GM19395 (cell line): ENCODE results near the gene COPS7A.
"Not testable (repeated sequence)": the region's sequence is repeated elsewhere in the genome, so short reads cannot be mapped to it uniquely, and the experiment has no call there.

Experiments
- ATAC-seq: cut with Tn5 transposase; IDR thresholded peaks from one replicate; pipeline ENCODE4 v1.9.1; 2021; ENCODE audit warnings: mild to moderate bottlenecking, moderate library complexity; ENCODE audit not compliant: unreplicated experiment

The COPS7A gene

DNA sequence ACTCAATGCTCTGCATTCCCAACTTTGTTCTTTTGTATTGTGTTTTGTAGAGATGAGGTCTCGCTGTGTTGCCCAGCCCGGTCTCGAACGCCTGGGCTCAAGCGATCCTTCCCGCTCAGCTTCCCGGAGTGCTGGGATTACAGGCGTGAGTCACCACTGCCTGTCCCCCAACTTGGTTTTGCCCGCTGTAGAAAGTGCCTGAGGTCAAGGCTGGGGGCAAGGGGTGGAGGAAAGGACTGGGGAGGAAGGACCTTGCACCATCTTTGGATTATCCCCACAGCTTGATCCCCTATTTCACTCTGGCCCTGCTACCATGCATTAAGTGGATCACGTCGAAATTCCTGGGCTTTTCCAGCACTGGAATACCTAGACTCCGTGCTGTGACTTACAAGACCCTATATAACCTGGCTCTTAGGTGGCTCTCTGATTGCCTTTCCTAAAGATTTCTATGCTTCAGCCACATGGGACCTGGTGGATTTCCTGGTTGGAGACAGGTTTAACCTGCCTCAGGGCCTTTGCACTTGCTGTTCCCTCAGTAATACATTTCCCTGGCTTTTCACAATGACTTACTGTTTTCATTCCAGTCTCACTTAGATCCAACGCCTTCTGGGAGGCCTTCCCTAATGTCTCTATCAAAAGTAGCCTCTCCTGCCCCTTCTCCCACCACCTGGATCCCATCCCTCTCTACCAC lies 22.6 kb upstream of the COPS7A start:
- no peak for ATAC-seq

DNA sequence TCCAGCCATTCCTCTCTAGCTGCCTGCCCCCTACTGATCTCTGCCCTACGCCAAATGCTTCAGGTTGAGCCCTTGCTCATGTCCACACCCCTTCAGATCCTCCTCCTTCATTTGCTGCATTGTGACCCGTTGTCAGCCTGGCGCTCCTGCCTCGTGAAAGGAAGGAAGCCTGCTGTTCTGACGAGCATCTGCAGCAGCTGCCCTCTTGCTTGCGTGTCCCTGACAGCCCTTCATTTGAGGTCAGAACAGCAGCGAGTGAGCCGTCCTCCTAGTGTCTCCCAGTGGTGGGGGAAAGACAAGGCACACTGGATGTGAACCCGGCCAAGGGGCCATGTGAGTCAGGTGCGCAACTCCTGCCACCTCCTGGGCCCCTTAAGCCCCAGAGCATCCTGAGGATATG lies 20.2 kb upstream of the COPS7A start:
- ATAC-seq, result no peak

DNA sequence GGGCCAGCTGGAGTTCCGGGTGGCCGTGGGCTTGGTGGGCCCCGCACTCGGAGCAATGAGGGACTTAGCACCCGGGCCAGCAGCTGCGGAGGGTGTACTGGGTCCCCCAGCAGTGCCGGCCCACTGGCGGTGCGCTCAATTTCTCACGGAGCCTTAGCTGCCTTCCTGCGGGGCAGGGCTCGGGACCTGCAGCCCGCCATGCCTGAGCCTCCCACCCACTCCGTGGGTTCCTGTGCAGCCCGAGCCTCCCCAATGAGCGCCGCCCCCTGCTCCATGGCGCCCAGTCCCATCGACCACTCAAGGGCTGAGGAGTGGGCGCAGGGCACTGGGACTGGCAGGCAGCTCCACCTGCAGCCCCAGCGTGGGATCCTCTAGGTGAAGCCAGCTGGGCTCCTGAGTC lies 15.5 kb upstream of the COPS7A start:
- not testable (repeated sequence) for ATAC-seq

DNA sequence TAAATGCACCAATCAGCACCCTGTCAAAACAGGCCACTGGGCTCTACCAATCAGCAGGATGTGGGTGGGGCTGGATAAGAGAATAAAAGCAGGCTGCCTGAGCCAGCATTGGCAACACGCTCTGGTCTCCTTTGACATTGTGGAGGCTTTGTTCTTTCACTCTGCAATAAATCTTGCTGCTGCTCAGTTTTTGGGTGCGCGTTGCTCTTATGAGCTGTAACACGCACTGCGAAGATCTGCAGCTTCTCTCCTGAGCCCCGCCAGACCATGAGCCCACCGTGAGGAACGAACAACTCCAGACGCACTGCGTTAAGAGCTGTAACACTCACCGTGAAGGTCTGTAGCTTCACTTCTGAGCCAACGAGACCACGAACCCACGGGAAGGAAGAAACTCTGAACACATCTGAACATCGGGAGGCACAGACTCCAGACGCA lies 14.9 kb upstream of the COPS7A start:
- ATAC-seq, result no peak

DNA sequence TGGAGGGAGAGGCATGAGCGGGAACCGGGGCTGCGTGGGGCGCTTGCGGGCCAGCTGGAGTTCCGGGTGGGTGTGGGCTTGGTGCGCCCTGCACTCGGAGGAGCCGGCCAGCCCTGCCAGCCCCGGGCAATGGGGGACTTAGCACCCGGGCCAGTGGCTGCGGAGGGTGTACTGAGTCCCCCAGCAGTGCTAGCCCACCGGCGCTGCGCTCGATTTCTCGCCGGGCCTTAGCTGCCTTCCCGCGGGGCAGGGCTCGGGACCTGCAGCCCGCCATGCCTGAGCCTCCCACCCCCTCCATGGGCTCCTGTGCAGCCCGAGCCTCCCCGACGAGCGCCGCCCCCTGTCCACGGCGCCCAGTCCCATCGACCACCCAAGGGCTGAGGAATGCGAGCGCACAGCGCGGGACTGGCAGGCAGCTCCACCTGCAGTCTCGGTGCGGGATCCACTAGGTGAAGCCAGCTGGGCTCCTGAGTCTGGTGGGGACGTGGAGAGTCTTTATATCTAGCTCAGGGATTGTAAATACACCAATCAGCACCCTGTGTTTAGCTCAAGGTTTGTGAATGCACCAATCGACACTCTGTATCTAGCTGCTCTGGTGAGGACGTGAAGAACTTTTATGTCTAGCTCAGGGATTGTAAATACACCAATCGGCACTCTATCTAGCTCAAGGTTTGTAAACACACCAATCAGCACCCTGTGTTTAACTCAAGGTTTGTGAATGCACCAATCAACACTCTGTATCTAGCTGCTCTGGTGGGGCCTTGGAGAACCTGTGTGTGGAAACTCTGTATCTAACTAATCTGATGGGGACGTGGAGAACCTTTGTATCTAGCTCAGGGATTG lies 7.6 kb upstream of the COPS7A start:
- ATAC-seq, result not testable (repeated sequence)

DNA sequence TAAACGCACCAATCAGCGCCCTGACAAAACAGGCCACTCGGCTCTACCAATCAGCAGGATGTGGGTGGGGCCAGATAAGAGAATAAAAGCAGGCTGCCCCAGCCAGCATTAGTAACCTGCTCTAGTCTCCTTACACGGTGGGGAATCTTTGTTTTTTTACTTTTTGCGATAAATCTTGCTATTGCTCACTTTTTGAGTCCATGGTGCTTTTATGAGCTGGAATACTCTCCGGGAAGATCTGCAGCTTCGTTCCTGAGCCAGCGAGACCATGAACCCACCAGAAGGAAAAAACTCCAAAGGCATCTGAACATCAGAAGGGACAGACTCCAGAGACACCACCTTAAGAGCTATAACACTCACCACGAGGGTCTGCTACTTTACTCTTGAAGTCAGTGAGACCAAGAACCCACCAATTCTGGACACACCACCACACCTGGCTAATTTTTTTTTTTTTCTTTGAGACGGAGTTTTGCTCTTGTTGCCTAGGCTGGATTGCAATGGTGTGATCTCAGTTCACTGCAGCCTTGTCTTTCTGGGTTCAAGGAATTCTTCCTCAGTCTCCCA lies 6.9 kb upstream of the COPS7A start:
- ATAC-seq, result no peak

DNA sequence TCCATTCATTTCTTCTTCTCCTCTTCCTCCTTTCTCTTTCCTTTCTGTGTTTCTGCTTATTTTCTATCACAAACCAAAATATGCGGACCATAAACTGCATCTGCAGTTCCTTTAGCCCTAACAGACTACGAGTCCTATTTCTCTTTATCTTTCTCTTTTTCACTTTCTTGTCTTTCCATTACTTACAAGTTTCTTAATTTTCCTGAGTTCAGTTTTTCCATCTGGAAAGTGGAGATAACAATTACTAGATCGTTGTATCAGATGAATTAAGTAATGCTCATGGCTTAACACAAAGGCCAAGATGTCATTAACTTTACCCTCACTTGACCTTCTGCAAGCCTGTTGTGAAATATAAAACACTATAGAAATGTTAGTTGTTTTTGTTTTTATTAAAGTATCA lies 983 bp upstream of the COPS7A start:
- ATAC-seq, result no peak

DNA sequence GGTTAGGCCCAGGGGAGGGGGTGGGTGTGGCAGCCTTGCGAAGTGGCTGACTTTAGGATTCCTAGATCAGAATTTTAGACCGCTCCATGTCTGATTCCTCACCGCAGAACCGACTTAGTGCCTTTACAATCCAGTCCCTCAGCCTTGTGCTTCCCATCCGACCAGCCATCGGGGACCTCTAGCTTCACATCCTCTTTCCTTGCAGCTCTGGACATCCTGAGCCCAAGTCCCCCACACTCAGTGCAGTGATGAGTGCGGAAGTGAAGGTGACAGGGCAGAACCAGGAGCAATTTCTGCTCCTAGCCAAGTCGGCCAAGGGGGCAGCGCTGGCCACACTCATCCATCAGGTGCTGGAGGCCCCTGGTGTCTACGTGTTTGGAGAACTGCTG lies 557 bp downstream of the COPS7A start:
- peak; percentile 38 for ATAC-seq

DNA sequence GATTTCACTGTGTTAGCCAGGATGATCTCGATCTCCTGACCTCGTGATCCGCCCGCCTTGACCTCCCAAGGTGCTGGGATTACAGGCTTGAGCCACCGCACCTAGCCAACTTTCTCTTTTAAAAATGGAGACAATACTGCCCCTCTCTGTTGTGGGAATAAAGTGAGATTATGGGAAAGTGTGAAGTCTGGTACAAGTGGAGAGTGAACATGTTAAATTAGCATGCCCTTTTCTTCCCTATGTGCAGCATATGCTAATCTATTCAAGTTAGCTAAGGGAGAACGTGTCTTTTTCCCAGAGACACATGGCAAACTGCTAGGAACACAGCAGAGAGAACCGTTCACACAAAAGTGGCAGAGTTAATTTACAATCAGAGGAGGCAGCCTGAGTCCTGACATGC lies 1.5 kb downstream of the COPS7A start:
- no peak for ATAC-seq

DNA sequence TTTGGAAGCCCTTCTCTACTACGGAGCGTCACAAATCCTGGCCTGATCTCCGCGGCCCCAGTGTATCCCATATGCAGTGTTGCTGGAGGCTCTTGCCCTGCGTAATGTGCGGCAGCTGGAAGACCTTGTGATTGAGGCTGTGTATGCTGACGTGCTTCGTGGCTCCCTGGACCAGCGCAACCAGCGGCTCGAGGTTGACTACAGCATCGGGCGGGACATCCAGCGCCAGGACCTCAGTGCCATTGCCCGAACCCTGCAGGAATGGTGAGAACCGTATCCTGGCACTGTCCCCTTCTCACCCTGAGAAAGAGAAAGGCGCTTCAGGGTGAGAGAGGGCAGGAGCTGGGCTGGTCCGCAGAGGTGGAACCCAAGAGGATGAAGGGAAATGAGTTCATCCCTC lies 5.3 kb downstream of the COPS7A start:
- ATAC-seq, result no peak

DNA sequence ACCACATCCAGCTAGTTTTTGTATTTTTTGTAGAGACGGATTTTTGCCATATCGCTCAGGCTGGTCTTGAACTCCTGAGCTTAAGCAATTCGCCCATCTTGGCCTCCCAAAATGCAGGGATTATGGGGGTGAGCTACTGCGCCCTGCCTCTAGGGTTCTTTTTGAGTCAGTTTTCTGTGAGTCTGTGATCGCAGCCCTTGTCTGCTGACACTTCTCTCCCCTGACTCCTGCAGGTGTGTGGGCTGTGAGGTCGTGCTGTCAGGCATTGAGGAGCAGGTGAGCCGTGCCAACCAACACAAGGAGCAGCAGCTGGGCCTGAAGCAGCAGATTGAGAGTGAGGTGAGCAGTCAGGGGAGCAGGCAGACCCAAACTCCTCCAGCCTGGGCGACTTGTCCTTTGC lies 6.3 kb downstream of the COPS7A start:
- ATAC-seq, result no peak

DNA sequence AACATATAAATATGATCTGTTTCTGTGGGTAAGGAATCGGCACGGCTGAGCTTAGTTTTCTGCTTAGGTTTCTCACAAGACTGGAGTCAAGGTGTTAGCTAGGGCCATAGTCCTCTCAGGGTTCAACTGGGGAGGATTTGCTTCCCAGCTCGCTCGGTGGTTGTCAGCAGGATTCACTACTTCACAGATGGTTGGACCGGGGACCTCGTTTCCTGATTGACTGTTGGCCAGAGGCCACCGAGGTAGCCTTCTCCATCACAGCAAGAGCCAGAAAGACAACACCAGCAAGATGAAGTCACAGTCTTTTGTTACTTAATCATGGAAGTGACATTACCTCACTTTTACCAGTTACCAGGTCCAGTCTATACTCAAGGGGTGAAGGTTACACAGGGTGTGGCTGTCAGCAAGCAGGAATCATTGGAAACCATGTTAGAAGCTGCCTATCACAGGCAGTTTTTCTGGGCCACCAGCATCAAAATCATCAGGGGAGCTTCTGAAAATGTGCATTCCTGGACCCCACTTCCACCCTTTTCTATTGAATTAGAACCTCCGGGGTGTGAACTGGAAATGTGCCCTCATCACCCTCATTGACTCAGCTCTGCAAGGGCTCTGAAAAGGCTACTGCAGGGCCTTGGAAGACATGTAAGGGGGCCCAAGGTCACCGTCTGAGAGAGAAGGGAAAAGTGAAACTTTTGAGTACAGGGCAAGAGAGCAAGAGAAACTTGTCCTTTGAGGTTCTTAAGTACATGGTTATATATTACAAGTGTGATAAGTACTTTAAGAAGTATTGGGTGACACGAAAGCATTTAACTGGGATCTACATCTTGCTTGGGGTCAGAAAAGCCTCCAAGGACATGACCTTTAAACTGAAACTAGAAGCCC lies 10.9 kb downstream of the COPS7A start:
- ATAC-seq, result no peak

DNA sequence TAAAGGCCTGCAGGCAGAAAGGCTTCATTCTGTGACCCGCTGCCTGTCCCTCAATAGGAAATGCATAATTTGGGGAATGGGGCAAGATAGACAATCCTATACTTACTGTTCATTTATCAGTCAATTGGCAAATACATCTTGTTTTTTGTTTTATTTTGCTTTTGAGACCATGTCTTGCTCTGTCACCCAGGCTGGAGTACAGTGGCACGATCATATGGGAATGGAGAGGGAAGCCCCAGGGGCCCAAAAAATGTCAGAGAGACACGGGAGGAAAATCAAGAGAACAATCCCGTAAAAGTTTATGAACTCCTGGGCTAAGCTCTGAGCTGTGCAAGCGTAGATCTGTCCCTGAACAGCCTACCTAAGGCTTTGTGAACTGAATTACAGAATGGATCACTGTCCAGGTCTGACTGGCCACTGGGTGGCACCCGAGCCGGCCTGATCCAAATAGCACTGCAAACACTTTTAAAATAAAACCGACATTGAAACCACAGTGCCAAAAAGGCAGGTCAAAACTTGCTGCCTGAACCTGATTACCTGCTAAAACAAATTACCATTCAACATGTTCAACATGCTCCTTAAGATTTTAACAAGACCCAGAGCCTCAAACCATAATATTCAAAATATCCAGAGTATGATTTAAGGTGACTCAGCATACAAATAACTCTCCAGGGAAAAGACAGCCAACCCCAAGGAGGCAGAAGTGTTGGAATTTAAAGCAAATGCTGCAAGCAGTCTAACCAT lies 11.8 kb downstream of the COPS7A start:
- ATAC-seq, result no peak

DNA sequence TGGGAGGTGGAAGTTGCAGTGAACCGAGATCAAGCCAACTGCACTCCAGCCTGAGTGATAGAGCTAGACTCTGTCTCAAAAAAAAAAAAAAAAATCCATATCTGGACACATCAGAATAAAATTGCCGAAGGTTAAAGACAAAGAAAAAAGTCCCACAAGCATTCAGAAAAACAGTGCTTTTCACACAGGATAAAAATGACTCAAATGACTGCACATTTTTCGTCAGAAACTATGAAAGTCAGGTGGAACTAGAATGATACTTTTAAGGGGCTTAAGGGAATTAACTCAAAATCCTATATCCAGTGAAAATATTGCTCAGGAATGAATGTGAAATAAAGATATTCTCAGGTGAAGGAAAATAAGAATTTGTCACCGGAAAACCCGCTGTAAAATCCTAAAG lies 12.9 kb downstream of the COPS7A start:
- ATAC-seq, result no peak

DNA sequence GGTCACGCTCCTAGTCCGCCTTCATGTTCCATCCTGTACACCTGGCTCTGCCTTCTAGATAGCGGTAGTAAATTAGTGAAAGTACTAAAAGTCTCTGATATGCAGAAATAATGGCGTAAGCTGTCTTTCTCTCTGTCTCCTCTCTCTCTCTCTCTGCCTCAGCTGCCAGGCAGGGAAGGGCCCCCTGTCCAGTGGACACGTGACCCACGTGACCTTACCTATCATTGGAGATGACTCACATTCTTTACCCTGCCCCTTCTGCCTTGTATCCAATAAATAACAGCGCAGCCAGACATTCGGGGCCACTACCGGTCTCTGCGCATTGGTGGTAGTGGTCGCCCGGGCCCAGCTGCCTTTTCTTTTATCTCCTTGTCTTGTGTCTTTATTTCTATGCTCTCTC lies 18.2 kb downstream of the COPS7A start:
- ATAC-seq, result not testable (repeated sequence)

DNA sequence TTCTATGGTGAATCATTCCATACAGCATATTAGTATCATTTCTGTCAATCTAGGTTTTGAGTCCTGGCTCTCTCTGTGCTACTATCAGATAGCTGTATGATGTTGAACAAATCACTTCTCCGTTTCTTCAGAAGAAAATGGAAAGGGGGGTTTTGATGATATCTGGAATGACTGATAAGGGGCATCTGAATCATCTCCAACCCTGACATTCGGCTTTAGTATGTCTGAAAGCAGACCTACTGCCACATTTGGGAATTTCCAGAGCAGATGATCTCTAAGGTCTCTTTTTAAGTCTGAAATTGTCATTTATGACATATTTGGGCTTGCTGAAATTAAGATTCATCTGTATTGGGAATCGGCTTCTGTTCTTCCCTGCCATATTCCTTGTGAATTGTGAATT lies 19.0 kb downstream of the COPS7A start:
- ATAC-seq, result no peak

DNA sequence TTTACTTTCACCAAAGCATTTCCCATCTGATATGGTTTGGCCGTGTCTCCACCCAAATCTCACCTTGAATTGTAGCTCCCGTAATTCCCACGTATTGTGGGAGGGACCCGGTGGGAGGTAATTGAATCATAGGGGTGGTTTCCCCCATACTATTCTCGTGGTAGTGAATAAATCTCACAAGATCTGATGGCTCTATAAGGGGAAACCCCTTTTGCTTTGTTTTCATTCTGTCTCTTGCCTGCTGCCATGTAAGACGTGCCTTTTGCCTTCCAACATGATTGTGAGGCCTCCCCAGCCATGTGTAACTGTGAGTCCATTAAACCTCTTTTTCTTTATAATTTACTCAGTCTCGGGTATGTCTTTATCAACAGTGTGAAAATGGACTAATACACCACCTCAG lies 19.5 kb downstream of the COPS7A start:
- not testable (repeated sequence) for ATAC-seq

DNA sequence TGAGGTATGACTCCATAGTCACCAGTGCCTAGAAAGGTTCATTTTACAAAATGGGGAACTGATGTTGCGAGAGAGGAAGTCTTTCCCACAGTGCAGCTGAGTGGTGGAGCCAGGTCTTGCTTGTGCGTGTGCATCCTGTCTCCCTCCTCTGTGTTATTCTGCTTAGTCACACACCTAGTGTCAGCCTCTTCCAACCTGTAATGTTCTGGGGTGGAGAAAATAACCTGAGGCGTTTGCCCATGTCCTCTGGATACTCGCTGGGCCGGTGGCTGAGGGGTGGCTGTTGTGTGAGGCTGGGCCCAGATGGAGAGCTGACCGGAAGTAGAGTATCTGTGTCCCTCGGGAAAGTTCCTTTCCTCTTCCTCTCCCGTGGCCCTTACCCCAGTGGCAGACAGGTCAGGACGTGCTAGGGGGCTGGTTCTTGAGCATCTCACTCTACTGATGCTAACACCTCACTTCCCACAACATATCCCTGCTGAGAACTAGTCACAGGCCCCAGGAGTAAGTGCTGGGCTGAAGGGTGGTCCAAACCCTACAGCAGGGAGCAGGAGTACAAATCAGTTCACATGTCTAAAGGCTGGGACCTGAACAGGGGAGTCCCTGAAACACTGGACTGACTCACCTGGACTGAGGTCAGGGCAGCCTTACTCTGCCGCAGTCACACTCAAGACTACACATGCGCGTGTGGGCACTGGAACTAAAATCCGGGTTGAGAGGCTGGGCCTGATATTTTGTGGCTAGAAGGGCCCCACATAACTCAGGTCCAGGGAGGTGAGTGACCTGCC lies 22.1 kb downstream of the COPS7A start:
- no peak for ATAC-seq

DNA sequence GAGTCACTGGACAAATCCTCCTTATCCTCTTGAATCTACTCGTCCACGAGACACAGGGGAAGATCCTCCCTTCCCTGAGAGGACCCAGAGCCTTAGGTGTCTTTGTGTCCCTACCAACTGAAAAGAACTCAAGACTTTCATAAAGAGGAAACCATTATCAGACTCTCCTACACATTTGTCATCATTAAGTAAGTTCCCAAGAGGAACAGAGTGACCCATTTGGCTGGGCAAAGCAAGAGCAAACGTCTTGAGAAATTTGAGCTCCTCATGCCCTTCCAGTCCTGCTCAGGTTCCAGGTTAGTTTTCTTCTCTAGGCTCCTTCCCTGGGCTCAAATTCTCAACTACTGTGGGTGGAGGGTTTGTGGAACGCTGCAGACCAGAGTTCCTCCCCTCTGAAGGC lies 23.4 kb downstream of the COPS7A start:
- ATAC-seq, result no peak

DNA sequence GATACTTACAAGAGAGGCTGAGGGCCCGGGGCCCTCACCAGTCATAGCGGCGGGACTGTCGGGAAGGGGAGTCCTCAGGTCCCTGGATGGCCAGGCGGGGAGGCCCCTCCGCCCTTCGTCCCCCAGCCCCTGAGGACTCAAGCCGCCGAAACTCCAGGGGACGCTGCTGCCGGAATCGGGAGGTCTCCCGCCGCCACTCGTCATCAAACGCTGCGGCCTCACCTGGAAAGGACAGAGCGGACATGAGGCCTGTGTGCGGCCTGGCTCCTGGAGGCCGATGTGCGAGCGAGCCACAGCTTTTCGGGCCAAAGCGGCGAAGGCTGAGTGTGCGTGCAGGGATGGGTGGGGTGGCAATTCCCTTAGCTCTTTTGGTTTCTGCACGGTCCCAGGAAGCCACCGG lies 24.9 kb downstream of the COPS7A start:
- ATAC-seq, result no peak
